GM10847 (cell line): ENCODE measurements around the gene DPAGT1.
A peak's percentile ranks its signal among the peaks of the same experiment; 100 is the strongest.

Experiments
- POLR2A ChIP-seq: IDR thresholded peaks from 2 replicates; pipeline ENCODE4 v1.6.1; 2011; ENCODE audit not compliant: insufficient read length; ENCODE audit errors: extremely low read depth

Gene DPAGT1

GRCh38 chr11:119054418-119054817 lies 47.2 kb downstream of the DPAGT1 start:
- TF ChIP-seq POLR2A: no peak

- peak; percentile 31 for TF ChIP-seq POLR2A
These were observed 49.4 kb downstream of the DPAGT1 start for GRCh38 chr11:119052163-119052814.

GRCh38 chr11:119051440-119052162 lies 50.1 kb downstream of the DPAGT1 start:
- no peak for TF ChIP-seq POLR2A

- TF ChIP-seq POLR2A: no peak
These were observed 52.6 kb downstream of the DPAGT1 start for GRCh38 chr11:119049081-119049480.

- no peak for TF ChIP-seq POLR2A
These were observed 53.0 kb downstream of the DPAGT1 start for GRCh38 chr11:119048644-119049043.

- no peak for TF ChIP-seq POLR2A
These were observed 54.4 kb downstream of the DPAGT1 start for GRCh38 chr11:119047205-119047604.
